HepG2 (cell line): ENCODE data around the gene CELSR2. TPM values are rescaled to one million over a fixed set of nuclear protein-coding genes. Genes with fewer than 3 reads are reported as not detected.

Experiments used
- GTF3A ChIP-seq: sonication (generic); formaldehyde crosslinking; conservative IDR thresholded peaks from 2 replicates; pipeline ENCODE4 v1.4.0; 2020; ENCODE audit warnings: mild to moderate bottlenecking, missing genetic modification reagents
- KDM3A ChIP-seq: IDR thresholded peaks from 2 replicates; pipeline ENCODE4 v1.6.1; 2018; ENCODE audit warnings: low read depth, missing compliant biosample characterization
- NKX3-1 ChIP-seq: sonication (generic); formaldehyde crosslinking; IDR thresholded peaks from 2 replicates; pipeline ENCODE4 v1.5.0; 2020; ENCODE audit warnings: missing genetic modification reagents
- NPAS2 ChIP-seq: sonication (generic); formaldehyde crosslinking; IDR thresholded peaks from 2 replicates; pipeline ENCODE4 v1.8.0; 2022; ENCODE audit warnings: mild to moderate bottlenecking, missing genetic modification reagents, borderline replicate concordance
- RARA ChIP-seq: IDR thresholded peaks from 2 replicates; pipeline ENCODE4 v1.6.1; 2016; ENCODE audit warnings: missing genetic modification reagents, missing compliant biosample characterization
- RARG ChIP-seq: sonication (generic); formaldehyde crosslinking; IDR thresholded peaks from 2 replicates; pipeline ENCODE4 v1.4.0; 2020; ENCODE audit warnings: low read depth, mild to moderate bottlenecking, missing genetic modification reagents
- RBM22 ChIP-seq: fragments of 200-400 bp; formaldehyde crosslinking; optimal IDR thresholded peaks from 2 replicates; pipeline ENCODE3; 2017; ENCODE audit warnings: mild to moderate bottlenecking, low read length, moderate library complexity
- REPIN1 ChIP-seq: sonication (generic); formaldehyde crosslinking; IDR thresholded peaks from 2 replicates; pipeline ENCODE4 v1.8.0; 2022; ENCODE audit warnings: missing genetic modification reagents, low read depth, mild to moderate bottlenecking, borderline replicate concordance
- SAFB2 ChIP-seq: sonication (generic); formaldehyde crosslinking; IDR thresholded peaks from 2 replicates; pipeline ENCODE4 v1.5.1; 2020; ENCODE audit warnings: missing genetic modification reagents, low read depth, mild to moderate bottlenecking, borderline replicate concordance
- SMC3 ChIP-seq: IDR thresholded peaks from 2 replicates; pipeline ENCODE4 v1.6.1; 2011; ENCODE audit warnings: low read length, improper control_type of control experiment
- ZMAT3 ChIP-seq: sonication (generic); formaldehyde crosslinking; conservative IDR thresholded peaks from 2 replicates; pipeline ENCODE4 v1.7.0; 2021; ENCODE audit warnings: missing genetic modification reagents
- ZNF101 ChIP-seq: sonication (generic); formaldehyde crosslinking; IDR thresholded peaks from 2 replicates; pipeline ENCODE4 v1.4.0; 2020; ENCODE audit warnings: mild to moderate bottlenecking, low read depth, missing genetic modification reagents, borderline replicate concordance
- ZNF484 ChIP-seq: sonication (generic); formaldehyde crosslinking; IDR thresholded peaks from 2 replicates; pipeline ENCODE4 v1.5.1; 2020; ENCODE audit warnings: mild to moderate bottlenecking, low read depth, missing genetic modification reagents, borderline replicate concordance
- ZNF772 ChIP-seq: sonication (generic); formaldehyde crosslinking; IDR thresholded peaks from 2 replicates; pipeline ENCODE4 v1.5.0; 2020; ENCODE audit warnings: mild to moderate bottlenecking, missing genetic modification reagents
- ZSCAN12 ChIP-seq: sonication (generic); formaldehyde crosslinking; IDR thresholded peaks from 2 replicates; pipeline ENCODE4 v1.9.0; 2021; ENCODE audit warnings: mild to moderate bottlenecking, missing genetic modification reagents
- ZSCAN9 ChIP-seq: IDR thresholded peaks from 2 replicates; pipeline ENCODE4 v1.6.1; 2016; ENCODE audit warnings: borderline replicate concordance
- polyA plus RNA-seq, 8 experiments: library from polyadenylated mRNA; depleted of rRNA in 3 of 8; stranded (reverse) in 7 of 8; unstranded in 1 of 8; fragments of >200 nt; fragmentation: Illumina TruSeq in 4 of 8; extraction: Trizol in 4 of 8; gene quantifications; 2 replicates each; pipeline versions ENCODE4 v1.2.1 to v1.2.3, GENCODE V29; 2011 to 2016; ENCODE audit warnings: low read depth in 4 of 8, missing spikeins in 1 of 8, mixed read lengths in 1 of 8; ENCODE audit not compliant: insufficient read depth in 1 of 8
- total RNA-seq, 5 experiments: library from RNA; depleted of rRNA; stranded (reverse); fragments of >200 nt; fragmentation: Illumina TruSeq; extraction: Trizol; gene quantifications; 2 replicates each; pipeline ENCODE4 v1.2.3, GENCODE V29; 2016; ENCODE audit warnings: low read depth in 1 of 5
- TF ChIP-seq, protein P1 (sequence below): sonication (generic); formaldehyde crosslinking; IDR thresholded peaks from 2 replicates; pipeline ENCODE4 v1.5.0; 2020; ENCODE audit warnings: mild to moderate bottlenecking, missing genetic modification reagents
- TF ChIP-seq, protein P2 (sequence below): sonication (generic); IDR thresholded peaks from 2 replicates; pipeline ENCODE4 v1.6.1; 2016; ENCODE audit warnings: low read depth, borderline replicate concordance
- TF ChIP-seq, protein P3 (sequence below): sonication (generic); formaldehyde crosslinking; IDR thresholded peaks from 2 replicates; pipeline ENCODE4 v1.4.0; 2020; ENCODE audit warnings: missing genetic modification reagents, borderline replicate concordance
- TF ChIP-seq, protein P4 (sequence below): sonication (generic); formaldehyde crosslinking; IDR thresholded peaks from 2 replicates; pipeline ENCODE4 v1.8.1; 2022; ENCODE audit warnings: mild to moderate bottlenecking, missing genetic modification reagents
- TF ChIP-seq, protein P5 (sequence below): sonication (generic); formaldehyde crosslinking; IDR thresholded peaks from 2 replicates; pipeline ENCODE4 v1.9.0; 2021; ENCODE audit warnings: missing genetic modification reagents, mild to moderate bottlenecking, borderline replicate concordance

Gene CELSR2
- total and polyA plus RNA-seq, 2 of the 13 experiments (the other 11 are each of a cell fraction or from before 2014, with no cell fraction given): 4.0 to 6.6 TPM

DNA sequence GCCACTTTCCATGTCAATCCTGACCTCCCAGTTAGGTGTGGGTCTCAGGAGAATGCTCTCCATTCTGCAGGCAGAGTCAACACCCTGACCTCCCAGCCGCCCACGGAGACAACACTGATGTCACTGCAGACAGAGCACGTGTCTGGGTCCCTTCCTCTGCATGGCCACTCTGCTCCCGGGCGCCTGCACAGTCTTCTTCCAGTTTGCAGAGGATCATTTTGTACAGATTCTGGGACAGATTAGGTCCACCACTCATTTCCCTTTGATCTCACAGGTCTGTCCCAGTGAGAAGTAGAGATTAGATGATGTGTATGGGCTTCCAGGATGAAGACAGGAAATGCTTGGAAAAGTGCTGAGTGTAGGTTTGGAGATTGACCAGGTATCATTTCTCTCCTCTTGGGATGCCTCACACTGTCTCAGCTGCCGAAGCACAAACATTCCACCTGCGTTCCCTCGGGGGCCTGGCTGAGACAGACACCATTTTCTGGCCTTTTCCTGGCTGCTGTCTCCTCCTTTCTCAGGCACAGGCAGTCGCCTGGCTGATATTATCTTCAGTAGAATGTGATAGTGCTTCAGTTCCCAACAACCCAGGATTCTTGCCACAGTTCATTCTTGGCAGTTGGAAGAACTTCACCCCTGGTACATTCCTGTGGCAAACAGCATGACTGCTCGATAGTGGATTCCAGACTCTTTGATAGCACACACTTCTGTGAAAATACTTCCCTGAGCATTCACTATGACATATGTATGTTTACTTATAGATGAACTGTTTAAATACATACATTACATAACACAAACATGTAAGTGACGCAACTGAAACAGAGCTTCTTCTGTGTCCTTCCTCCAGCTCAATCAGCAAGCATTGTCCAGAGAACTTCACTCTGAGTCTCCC is 49.6 kb downstream of the CELSR2 start (continued):
- peak; percentile 88 for TF ChIP-seq RARA (CRISPR knock-in tag)
- no peak for TF ChIP-seq RARG (CRISPR knock-in tag)
- TF ChIP-seq, protein P1, sequence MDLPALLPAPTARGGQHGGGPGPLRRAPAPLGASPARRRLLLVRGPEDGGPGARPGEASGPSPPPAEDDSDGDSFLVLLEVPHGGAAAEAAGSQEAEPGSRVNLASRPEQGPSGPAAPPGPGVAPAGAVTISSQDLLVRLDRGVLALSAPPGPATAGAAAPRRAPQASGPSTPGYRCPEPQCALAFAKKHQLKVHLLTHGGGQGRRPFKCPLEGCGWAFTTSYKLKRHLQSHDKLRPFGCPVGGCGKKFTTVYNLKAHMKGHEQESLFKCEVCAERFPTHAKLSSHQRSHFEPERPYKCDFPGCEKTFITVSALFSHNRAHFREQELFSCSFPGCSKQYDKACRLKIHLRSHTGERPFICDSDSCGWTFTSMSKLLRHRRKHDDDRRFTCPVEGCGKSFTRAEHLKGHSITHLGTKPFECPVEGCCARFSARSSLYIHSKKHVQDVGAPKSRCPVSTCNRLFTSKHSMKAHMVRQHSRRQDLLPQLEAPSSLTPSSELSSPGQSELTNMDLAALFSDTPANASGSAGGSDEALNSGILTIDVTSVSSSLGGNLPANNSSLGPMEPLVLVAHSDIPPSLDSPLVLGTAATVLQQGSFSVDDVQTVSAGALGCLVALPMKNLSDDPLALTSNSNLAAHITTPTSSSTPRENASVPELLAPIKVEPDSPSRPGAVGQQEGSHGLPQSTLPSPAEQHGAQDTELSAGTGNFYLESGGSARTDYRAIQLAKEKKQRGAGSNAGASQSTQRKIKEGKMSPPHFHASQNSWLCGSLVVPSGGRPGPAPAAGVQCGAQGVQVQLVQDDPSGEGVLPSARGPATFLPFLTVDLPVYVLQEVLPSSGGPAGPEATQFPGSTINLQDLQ (CRISPR knock-in tag): no peak
- TF ChIP-seq ZMAT3 (CRISPR knock-in tag): peak; percentile 78; the same call in 1 of the 2 replicates
- no peak for TF ChIP-seq RBM22
- peak; percentile 51; the same call in 1 of the 2 replicates for TF ChIP-seq NKX3-1 (CRISPR knock-in tag)
- TF ChIP-seq, protein P2, sequence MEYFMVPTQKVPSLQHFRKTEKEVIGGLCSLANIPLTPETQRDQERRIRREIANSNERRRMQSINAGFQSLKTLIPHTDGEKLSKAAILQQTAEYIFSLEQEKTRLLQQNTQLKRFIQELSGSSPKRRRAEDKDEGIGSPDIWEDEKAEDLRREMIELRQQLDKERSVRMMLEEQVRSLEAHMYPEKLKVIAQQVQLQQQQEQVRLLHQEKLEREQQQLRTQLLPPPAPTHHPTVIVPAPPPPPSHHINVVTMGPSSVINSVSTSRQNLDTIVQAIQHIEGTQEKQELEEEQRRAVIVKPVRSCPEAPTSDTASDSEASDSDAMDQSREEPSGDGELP: no peak
- TF ChIP-seq, protein P3, sequence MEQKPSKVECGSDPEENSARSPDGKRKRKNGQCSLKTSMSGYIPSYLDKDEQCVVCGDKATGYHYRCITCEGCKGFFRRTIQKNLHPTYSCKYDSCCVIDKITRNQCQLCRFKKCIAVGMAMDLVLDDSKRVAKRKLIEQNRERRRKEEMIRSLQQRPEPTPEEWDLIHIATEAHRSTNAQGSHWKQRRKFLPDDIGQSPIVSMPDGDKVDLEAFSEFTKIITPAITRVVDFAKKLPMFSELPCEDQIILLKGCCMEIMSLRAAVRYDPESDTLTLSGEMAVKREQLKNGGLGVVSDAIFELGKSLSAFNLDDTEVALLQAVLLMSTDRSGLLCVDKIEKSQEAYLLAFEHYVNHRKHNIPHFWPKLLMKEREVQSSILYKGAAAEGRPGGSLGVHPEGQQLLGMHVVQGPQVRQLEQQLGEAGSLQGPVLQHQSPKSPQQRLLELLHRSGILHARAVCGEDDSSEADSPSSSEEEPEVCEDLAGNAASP: peak; percentile 73
- TF ChIP-seq, protein P4, sequence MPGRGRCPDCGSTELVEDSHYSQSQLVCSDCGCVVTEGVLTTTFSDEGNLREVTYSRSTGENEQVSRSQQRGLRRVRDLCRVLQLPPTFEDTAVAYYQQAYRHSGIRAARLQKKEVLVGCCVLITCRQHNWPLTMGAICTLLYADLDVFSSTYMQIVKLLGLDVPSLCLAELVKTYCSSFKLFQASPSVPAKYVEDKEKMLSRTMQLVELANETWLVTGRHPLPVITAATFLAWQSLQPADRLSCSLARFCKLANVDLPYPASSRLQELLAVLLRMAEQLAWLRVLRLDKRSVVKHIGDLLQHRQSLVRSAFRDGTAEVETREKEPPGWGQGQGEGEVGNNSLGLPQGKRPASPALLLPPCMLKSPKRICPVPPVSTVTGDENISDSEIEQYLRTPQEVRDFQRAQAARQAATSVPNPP (CRISPR knock-in tag): no peak
- TF ChIP-seq, protein P5, sequence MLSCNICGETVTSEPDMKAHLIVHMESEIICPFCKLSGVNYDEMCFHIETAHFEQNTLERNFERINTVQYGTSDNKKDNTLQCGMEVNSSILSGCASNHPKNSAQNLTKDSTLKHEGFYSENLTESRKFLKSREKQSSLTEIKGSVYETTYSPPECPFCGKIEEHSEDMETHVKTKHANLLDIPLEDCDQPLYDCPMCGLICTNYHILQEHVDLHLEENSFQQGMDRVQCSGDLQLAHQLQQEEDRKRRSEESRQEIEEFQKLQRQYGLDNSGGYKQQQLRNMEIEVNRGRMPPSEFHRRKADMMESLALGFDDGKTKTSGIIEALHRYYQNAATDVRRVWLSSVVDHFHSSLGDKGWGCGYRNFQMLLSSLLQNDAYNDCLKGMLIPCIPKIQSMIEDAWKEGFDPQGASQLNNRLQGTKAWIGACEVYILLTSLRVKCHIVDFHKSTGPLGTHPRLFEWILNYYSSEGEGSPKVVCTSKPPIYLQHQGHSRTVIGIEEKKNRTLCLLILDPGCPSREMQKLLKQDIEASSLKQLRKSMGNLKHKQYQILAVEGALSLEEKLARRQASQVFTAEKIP (CRISPR knock-in tag): no peak
- no peak for TF ChIP-seq ZSCAN12 (CRISPR knock-in tag)
- TF ChIP-seq ZNF101 (CRISPR knock-in tag): 0 out of 2 replicates have a peak, but pooled peaks have one; percentile 51
- peak; percentile 74 for TF ChIP-seq REPIN1 (CRISPR knock-in tag)
- TF ChIP-seq KDM3A (CRISPR knock-in tag): peak; percentile 77; the same call in 1 of the 2 replicates
- no peak for TF ChIP-seq GTF3A
- no peak for TF ChIP-seq SAFB2 (CRISPR knock-in tag)
- TF ChIP-seq ZNF484 (CRISPR knock-in tag): no peak
- TF ChIP-seq SMC3: peak; percentile 34; the same call in 1 of the 2 replicates
- 0 out of 2 replicates have a peak, but pooled peaks have one; percentile 59 for TF ChIP-seq ZSCAN9 (CRISPR knock-in tag)
- no peak for TF ChIP-seq NPAS2 (CRISPR knock-in tag)
- no peak; the same call in 1 of the 2 replicates for TF ChIP-seq ZNF772
